ENCODE data around the gene CAMTA1.
A peak's percentile ranks its signal among the peaks of the same experiment; 100 is the strongest.
"Not testable (repeated sequence)": the region's sequence is repeated elsewhere in the genome, so short reads cannot be mapped to it uniquely, and the experiment has no call there.

Gene CAMTA1

DNA sequence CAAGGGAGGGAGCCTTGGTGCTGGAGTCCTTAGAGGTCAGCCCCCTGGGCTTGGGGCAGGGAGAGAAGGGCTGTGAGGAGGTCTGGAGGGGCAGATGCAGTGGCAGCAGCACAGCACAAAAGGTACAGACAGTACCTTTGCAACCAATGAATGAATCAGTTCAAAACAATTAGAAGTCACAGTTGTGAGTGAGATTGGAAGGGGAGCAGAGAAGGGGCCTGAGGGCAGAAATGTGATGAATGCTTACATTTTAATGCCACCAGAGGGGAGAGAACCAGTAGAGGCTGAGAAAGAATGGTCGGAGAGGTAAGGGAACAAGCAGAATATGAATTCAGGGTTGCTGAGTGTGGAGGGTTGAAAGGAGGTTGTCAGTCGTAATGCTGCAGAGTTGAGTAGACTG is 24.2 kb downstream of the CAMTA1 start:
- H3K4me3 ChIP-seq (ENCODE audit: low read length): no peak overlapping the region

DNA sequence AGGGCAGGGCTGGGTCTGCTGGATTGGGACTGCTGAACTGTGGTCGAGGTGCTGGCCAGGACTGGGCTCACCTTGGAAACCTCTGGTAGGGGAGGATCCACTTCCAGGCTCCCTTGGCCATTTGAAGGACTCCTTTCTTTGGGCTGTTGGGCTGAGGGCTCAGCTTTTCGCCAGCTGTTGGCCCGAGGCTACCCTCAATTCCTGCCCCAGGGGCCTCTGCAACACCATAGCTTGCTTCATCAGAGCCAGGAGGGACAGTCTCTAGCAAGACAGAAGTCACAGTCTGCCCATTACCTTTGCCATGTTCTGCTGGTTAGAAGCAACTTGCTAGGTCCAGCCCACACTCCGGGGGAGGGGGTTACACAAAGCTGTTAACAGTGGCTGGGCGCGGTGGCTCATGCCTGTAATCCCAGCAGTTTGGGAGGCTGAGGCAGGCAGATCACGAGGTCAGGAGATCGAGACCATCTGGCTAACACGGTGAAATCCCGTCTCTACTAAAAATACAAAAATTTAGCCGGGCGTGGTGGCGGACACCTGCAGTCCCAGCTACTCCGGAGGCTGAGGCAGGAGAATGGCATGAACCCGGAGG is 25.0 kb downstream of the CAMTA1 start:
- DNase-seq (ENCODE audit: low read depth); H3K4me3 ChIP-seq (ENCODE audit: low read length): not testable (repeated sequence)

More for the DNA sequence above, 24.2 kb downstream of the CAMTA1 start:
- DNase-seq (ENCODE audit: low read depth): no peak
- TF ChIP-seq, protein P1, sequence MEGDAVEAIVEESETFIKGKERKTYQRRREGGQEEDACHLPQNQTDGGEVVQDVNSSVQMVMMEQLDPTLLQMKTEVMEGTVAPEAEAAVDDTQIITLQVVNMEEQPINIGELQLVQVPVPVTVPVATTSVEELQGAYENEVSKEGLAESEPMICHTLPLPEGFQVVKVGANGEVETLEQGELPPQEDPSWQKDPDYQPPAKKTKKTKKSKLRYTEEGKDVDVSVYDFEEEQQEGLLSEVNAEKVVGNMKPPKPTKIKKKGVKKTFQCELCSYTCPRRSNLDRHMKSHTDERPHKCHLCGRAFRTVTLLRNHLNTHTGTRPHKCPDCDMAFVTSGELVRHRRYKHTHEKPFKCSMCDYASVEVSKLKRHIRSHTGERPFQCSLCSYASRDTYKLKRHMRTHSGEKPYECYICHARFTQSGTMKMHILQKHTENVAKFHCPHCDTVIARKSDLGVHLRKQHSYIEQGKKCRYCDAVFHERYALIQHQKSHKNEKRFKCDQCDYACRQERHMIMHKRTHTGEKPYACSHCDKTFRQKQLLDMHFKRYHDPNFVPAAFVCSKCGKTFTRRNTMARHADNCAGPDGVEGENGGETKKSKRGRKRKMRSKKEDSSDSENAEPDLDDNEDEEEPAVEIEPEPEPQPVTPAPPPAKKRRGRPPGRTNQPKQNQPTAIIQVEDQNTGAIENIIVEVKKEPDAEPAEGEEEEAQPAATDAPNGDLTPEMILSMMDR (conservative IDR thresholded peaks at IDR 0.05; ENCODE audit: low read length): no peak

DNA sequence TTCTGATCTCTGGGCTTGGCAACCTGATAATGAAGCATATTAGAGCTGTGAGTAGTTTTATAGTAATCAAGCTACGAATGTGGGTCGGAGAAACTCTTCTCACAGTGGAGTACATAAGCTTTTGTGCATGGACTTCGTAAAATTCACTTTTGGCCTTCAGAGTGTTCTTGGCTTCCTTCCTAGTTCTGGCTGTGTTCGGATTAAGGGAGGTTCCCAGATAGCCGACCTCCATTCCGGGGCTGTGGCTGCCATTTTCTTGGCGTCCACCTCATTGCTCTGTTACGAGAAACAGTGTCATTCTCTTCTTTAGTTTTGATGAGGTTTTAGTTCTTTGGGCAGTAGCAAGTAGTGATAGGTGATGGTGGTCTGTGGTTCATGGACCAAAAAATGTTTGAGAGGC is 26.3 kb downstream of the CAMTA1 start:
- TF ChIP-seq, protein P1 (conservative IDR thresholded peaks at IDR 0.05; ENCODE audit: low read length): no peak
- DNase-seq (ENCODE audit: low read depth): no peak

DNA sequence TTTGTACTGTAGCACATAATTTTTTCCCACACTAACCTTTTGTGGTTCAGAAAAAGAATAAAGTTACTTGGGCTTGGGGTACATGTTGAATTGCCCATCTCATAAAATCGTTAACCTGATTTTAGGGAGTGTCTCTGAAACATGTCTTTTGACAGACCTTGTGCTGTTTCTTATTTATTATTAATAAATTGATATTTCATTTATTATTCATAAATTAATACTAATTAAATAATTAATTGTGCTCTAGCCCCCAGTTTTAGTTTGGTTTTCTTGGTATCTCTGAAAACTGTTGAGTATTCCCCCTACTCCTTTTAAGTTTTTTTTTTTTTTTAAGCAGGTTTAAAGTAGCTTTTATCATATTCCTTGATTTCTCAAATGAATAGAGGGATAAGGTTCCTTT is 27.9 kb downstream of the CAMTA1 start:
- TF ChIP-seq, protein P1 (conservative IDR thresholded peaks at IDR 0.05; ENCODE audit: low read length): no peak
- no peak overlapping the region for H3K4me3 ChIP-seq (ENCODE audit: low read length)
- DNase-seq (ENCODE audit: low read depth): no peak

More for the DNA sequence above, 26.3 kb downstream of the CAMTA1 start:
- H3K4me3 ChIP-seq (ENCODE audit: low read length): no peak overlapping the region

DNA sequence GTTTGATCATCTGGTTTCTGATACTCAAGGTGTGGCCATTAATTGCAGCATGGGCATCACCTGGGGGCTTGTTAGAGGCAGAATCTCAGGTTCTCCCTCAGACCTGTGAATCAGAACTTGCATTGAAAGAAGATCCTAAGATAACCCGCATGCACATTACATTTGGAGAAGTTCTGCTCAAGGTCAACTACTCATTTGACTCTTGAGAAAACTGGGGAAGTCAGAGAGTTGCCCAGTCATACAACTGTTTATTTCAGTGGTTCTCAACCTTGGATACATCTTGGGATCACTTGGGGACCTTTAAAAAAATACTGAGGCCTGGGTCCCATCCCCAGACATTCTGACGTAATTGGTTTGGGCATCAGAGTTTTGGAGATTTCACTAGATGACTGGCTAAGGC is 30.5 kb downstream of the CAMTA1 start:
- H3K4me3 ChIP-seq (ENCODE audit: low read length): no peak overlapping the region
- DNase-seq (ENCODE audit: low read depth): no peak
- TF ChIP-seq, protein P1 (conservative IDR thresholded peaks at IDR 0.05; ENCODE audit: low read length): no peak

DNA sequence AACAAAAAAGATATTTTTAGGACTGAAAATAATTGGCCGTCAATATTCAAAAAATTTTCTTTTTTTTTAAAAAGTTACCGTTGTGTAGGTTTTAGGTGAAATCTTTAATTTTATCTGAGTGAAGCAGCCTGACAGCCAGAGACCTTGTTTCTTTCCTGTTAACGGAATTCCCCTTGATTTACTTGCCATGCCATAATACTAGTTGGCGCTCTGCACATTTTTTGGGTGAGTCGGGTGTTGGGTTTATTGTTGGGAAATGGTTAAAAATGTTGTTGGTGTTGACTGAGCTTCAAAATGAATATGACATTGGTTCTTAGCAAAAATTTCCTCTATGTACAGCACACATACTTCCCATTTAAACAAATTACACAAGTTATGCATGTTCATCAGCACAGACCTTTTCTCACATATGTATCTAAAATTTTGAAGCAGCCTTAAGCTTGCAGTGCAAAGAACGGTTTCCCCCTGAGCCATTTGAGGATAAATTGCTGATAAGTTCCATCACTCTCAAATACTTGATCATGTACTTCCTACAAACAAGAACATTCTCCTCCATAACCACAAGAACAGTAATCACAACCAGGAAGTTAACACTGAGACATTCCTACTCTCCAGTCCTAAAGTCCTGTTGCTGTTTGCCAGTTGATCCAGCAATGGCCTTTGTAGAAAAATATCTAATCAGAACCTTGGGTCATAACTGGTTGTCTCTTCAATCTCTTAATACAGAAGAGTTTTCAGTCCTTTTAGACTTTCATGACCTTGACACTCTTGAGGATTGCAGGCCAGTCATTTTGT is 34.2 kb downstream of the CAMTA1 start:
- TF ChIP-seq, protein P1 (conservative IDR thresholded peaks at IDR 0.05; ENCODE audit: low read length): no peak
- H3K4me3 ChIP-seq (ENCODE audit: low read length): no peak overlapping the region
- peak; percentile 45 for DNase-seq (ENCODE audit: low read depth)

DNA sequence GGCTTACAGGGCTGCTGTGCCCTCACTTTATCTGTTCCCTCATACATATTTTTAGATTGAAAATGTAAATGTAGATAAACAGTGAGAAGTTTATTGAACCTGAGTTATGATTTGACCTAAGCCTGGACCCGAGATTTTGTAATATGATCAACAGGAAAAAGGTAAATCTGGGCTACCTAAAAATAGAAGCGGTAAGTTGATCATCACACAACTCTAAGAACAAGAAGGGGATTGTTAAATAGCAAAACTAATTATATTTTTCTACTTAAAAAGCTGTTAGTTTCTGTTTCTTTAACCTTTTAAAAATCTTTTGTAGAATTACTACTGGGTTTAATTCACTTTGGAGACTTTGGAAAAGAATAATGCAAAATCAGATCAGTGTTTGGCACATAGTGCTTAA is 35.6 kb downstream of the CAMTA1 start:
- no peak overlapping the region for H3K4me3 ChIP-seq (ENCODE audit: low read length)
- TF ChIP-seq, protein P1 (conservative IDR thresholded peaks at IDR 0.05; ENCODE audit: low read length): no peak
- no peak for DNase-seq (ENCODE audit: low read depth)
